Large intestine (tissue), 3 donors: ENCODE results near the gene IKBKG. TPM values are rescaled to one million over a fixed set of nuclear protein-coding genes. Genes with fewer than 3 reads are reported as not detected.

Source experiments
- DNase-seq, 2 donors: peaks; one replicate each; pipeline versions ENCODE4 v3.0.0 to v3.0.0-alpha.2; 2013
- H3K27ac ChIP-seq: one replicate; pipeline ENCODE4 v1.5.1; 2013; ENCODE audit warnings: low read length
- H3K27me3 ChIP-seq: 2 replicates; pipeline ENCODE4 v1.6.1; 2013; ENCODE audit warnings: low read length; ENCODE audit not compliant: control insufficient read depth, insufficient read depth
- H3K36me3 ChIP-seq: 2 replicates; pipeline ENCODE4 v1.6.1; 2013; ENCODE audit warnings: low read length; ENCODE audit not compliant: control insufficient read depth, insufficient read depth
- H3K4me1 ChIP-seq: one replicate; pipeline ENCODE4 v1.6.1; 2013; ENCODE audit warnings: low read length; ENCODE audit not compliant: control insufficient read depth, insufficient read depth
- H3K4me3 ChIP-seq: one replicate; pipeline ENCODE4 v1.5.1; 2013; ENCODE audit warnings: low read length
- H3K9me3 ChIP-seq: one replicate; pipeline ENCODE4 v1.6.1; 2013; ENCODE audit warnings: mild to moderate bottlenecking, low read depth, low read length, moderate library complexity; ENCODE audit not compliant: control insufficient read depth
- WGBS: methylation state at CpG from one replicate; pipeline ENCODE4 v1.1.5; 2013; ENCODE audit warnings: low lambda C conversion rate; ENCODE audit not compliant: insufficient coverage; 5-methylcytosine and 5-hydroxymethylcytosine counted together
- polyA plus RNA-seq: library from polyadenylated mRNA; unstranded; fragments of 120-200 nt; gene quantifications from one replicate; pipeline ENCODE4 v1.2.1, GENCODE V29; 2013

IKBKG gene
- polyA plus RNA-seq, 1 donor: 16.4 TPM

GRCh38 chrX:154511761-154512160, 35.7 kb upstream of the IKBKG start:
- no peak for DNase-seq
- Histone ChIP-seq H3K27ac (no peak overlapping the region), H3K27me3 (no peaks in the 10 kb centered on the region), H3K4me1 (peaks cover 1% of the 10 kb centered on the region), H3K9me3 (no peaks in the 10 kb centered on the region), H3K36me3 (peaks cover 29% of the 10 kb centered on the region), H3K4me3 (no peak overlapping the region)
- WGBS: no CpG with 5 or more reads among the region's 12 CpGs

GRCh38 chrX:154512879-154513553, 34.4 kb upstream of the IKBKG start:
- peaks cover 20% of the 10 kb centered on the region for H3K36me3 ChIP-seq
- no peak for DNase-seq
- no peak overlapping the region for H3K27ac ChIP-seq
- no peaks in the 10 kb centered on the region for H3K9me3 ChIP-seq
- H3K4me1 ChIP-seq: peaks cover 14% of the 10 kb centered on the region
- H3K27me3 ChIP-seq: no peaks in the 10 kb centered on the region
- H3K4me3 ChIP-seq: no peak overlapping the region
- WGBS: no CpG with 5 or more reads among the region's 16 CpGs

GRCh38 chrX:154513716-154514115, 33.7 kb upstream of the IKBKG start:
- DNase-seq: no peak
- H3K4me3 ChIP-seq: no peak overlapping the region
- WGBS: no CpG with 5 or more reads among the region's 2 CpGs
- H3K27ac ChIP-seq: no peak overlapping the region
- peaks cover 16% of the 10 kb centered on the region for H3K4me1 ChIP-seq
- H3K9me3 ChIP-seq: no peaks in the 10 kb centered on the region
- peaks cover 15% of the 10 kb centered on the region for H3K36me3 ChIP-seq
- no peaks in the 10 kb centered on the region for H3K27me3 ChIP-seq

GRCh38 chrX:154515090-154515965, 32.1 kb upstream of the IKBKG start:
- no CpG with 5 or more reads among the region's 34 CpGs for WGBS
- Histone ChIP-seq H3K4me3 (peak overlapping the region; percentile 90), H3K27ac (peak overlapping the region; percentile 96), H3K9me3 (no peaks in the 10 kb centered on the region), H3K4me1 (peaks cover 16% of the 10 kb centered on the region), H3K27me3 (no peaks in the 10 kb centered on the region), H3K36me3 (peaks cover 9% of the 10 kb centered on the region)
- peak; percentile 70 to 84 for DNase-seq

GRCh38 chrX:154515966-154516655, 31.3 kb upstream of the IKBKG start, which contains the start of gene FAM3A:
Gene FAM3A (minus strand): TSS chrX:154516232. CDS start chrX:154515772, 460 bp downstream.
- H3K4me3 ChIP-seq: peak within 1 kb of the TSS; percentile 90
- no CpG with 5 or more reads among the region's 59 CpGs for WGBS

GRCh38 chrX:154516656-154517100, 30.7 kb upstream of the IKBKG start:
- H3K9me3 ChIP-seq: no peaks in the 10 kb centered on the region
- peak in 1 of 2 donors; percentile 62 for DNase-seq

More at GRCh38 chrX:154515966-154516655, 31.3 kb upstream of the IKBKG start, which contains the start of gene FAM3A:
- DNase-seq: peak; percentile 88 to 90
- peaks cover 9% of the 10 kb centered on the region for H3K36me3 ChIP-seq
- no peaks in the 10 kb centered on the region for H3K27me3 ChIP-seq
- H3K4me1 ChIP-seq: peaks cover 16% of the 10 kb centered on the region
- H3K27ac ChIP-seq: peak within 1 kb of the TSS; percentile 100
- H3K9me3 ChIP-seq: no peaks in the 10 kb centered on the region

GRCh38 chrX:154517101-154517781, 30.2 kb upstream of the IKBKG start:
- peak overlapping the region; percentile 100 for H3K27ac ChIP-seq
- WGBS: no CpG with 5 or more reads among the region's 25 CpGs
- peaks cover 4% of the 10 kb centered on the region for H3K36me3 ChIP-seq
- H3K4me3 ChIP-seq: peak overlapping the region; percentile 64
- H3K27me3 ChIP-seq: no peaks in the 10 kb centered on the region
- H3K4me1 ChIP-seq: peaks cover 16% of the 10 kb centered on the region
- no peaks in the 10 kb centered on the region for H3K9me3 ChIP-seq
- peak in 1 of 2 donors; percentile 72 for DNase-seq

More at GRCh38 chrX:154516656-154517100, 30.7 kb upstream of the IKBKG start:
- Histone ChIP-seq H3K36me3 (peaks cover 5% of the 10 kb centered on the region), H3K27me3 (no peaks in the 10 kb centered on the region), H3K4me1 (peaks cover 16% of the 10 kb centered on the region), H3K4me3 (peak overlapping the region; percentile 64), H3K27ac (peak overlapping the region; percentile 100)
- WGBS: no CpG with 5 or more reads among the region's 19 CpGs

- no CpG with 5 or more reads among the region's 8 CpGs for WGBS
- no peaks in the 10 kb centered on the region for H3K27me3 ChIP-seq
- no peak for DNase-seq
- no peaks in the 10 kb centered on the region for H3K9me3 ChIP-seq
- peaks cover 16% of the 10 kb centered on the region for H3K4me1 ChIP-seq
- H3K4me3 ChIP-seq: no peak overlapping the region
- H3K36me3 ChIP-seq: no peaks in the 10 kb centered on the region
- no peak overlapping the region for H3K27ac ChIP-seq
Observed at GRCh38 chrX:154519389-154519788, 28.0 kb upstream of the IKBKG start.

- Histone ChIP-seq H3K36me3 (no peaks in the 10 kb centered on the region), H3K27me3 (no peaks in the 10 kb centered on the region), H3K4me1 (peaks cover 9% of the 10 kb centered on the region), H3K27ac (no peak overlapping the region), H3K9me3 (no peaks in the 10 kb centered on the region), H3K4me3 (no peak overlapping the region)
- DNase-seq: no peak
- WGBS: 100% methylated on average over 1 of the region's 14 CpGs
Observed at GRCh38 chrX:154525606-154526490, 21.6 kb upstream of the IKBKG start.
